ENCODE measurements around the gene SLC25A22. TPM values are rescaled to one million over a fixed set of nuclear protein-coding genes. Genes with fewer than 3 reads are reported as not detected.

Gene SLC25A22
- total and polyA plus RNA-seq, 9 of the 15 experiments (the other 6 are each of a cell fraction or from before 2014, with no cell fraction given): 0.41 to 55.4 (median 11.4) TPM

GRCh38 chr11:783581-784015, 14.5 kb downstream of the SLC25A22 start (continued):
- TF ChIP-seq RAD21 (CRISPR knock-in tag; conservative IDR thresholded peaks at IDR 0.05 in 1 of 2, IDR thresholded peaks at IDR 0.05 in 1 of 2) (peak in 1 of 2 experiments; percentile 38; a peak in 1 of 4 replicates), SMC3 (conservative IDR thresholded peaks at IDR 0.05; ENCODE audit: insufficient read depth, low read depth, low read length) (0 out of 2 replicates have a peak, but pooled peaks have one; percentile 16)

- H2AFZ ChIP-seq (ENCODE audit: low read depth, low read length): no peak overlapping the region
- no peaks in the 10 kb centered on the region for H4K20me1 ChIP-seq (replicated peaks; ENCODE audit: control insufficient read depth, insufficient read depth, low read length)
- ATAC-seq (no peak), DNase-seq (ENCODE audit: extremely low read depth in 1 of 4, low spot score in 3 of 4) (no peak), FAIRE-seq (no peak)
- in situ Hi-C loops (cut with MboI) (no loop called here), intact Hi-C loops (cut with micrococcal nuclease) (no loop called here)
- H3K36me3 ChIP-seq (ENCODE audit: control insufficient read depth, insufficient read depth, low read length): peaks cover 16% of the 10 kb centered on the region; the same call in 2 of the 3 replicates
- H3K27me3 ChIP-seq (ENCODE audit: control insufficient read depth in 2 of 2, insufficient read depth in 2 of 2, low read length in 2 of 2): no peaks in the 10 kb centered on the region
- ChIA-PET CTCF (ENCODE audit: low intra/inter-chr PET ratio) (no interaction called here), POLR2A (interaction anchor here (1.6 kb wide), 1 partner anchor 11 kb away, joined by 4 read pairs; no protein-coding TSS in a partner anchor)
- H3K4me3 ChIP-seq: no peak overlapping the region
- H3K4me2 ChIP-seq (ENCODE audit: insufficient read depth, low read length): no peak overlapping the region
- 75% methylated on average over 35 of the region's 36 CpGs for WGBS (ENCODE audit: insufficient coverage, low coverage, missing lambda C conversion rate)
- BruUV-seq (replicated peaks): no TSS peak
- H3K4me1 ChIP-seq (replicated peaks in 1 of 2; ENCODE audit: control insufficient read depth in 2 of 2, insufficient read depth in 2 of 2, low read length in 2 of 2): peaks cover 7 to 71% of the 10 kb centered on the region in 2 experiments
- peak overlapping the region in 1 of 2 experiments; percentile 85; a peak in 2 of 4 replicates for H3K9ac ChIP-seq (ENCODE audit: insufficient read depth in 1 of 2, low read depth in 2 of 2, low read length in 2 of 2)
- H3K9me3 ChIP-seq (replicated peaks; ENCODE audit: control insufficient read depth, insufficient read depth, low read depth, low read length): no peaks in the 10 kb centered on the region
- H3K27ac ChIP-seq (ENCODE audit: extremely low read depth, low read depth, low read length): no peak overlapping the region
- peaks cover 16% of the 10 kb centered on the region for H3K79me2 ChIP-seq (ENCODE audit: control insufficient read depth, insufficient read depth, low read length)
- no peaks in the 10 kb centered on the region for H3K9me1 ChIP-seq (ENCODE audit: control insufficient read depth, insufficient read depth, low read length)
- TF ChIP-seq ATF2 (CRISPR knock-in tag; IDR thresholded peaks at IDR 0.05) (no peak), CXXC5 (CRISPR knock-in tag; IDR thresholded peaks at IDR 0.05) (no peak), ZNF589 (CRISPR knock-in tag; IDR thresholded peaks at IDR 0.05; ENCODE audit: low read depth) (no peak), ATF3 (IDR thresholded peaks at IDR 0.05) (no peak), ATF3 (CRISPR knock-in tag; conservative IDR thresholded peaks at IDR 0.05) (no peak), TFAP4 (CRISPR knock-in tag; IDR thresholded peaks at IDR 0.05; ENCODE audit: borderline replicate concordance) (no peak), C11orf30 (IDR thresholded peaks at IDR 0.05; ENCODE audit: low read depth) (no peak), HDGF (IDR thresholded peaks at IDR 0.05) (no peak), HDAC2 (IDR thresholded peaks at IDR 0.05) (no peak), FOXP1 (CRISPR knock-in tag; IDR thresholded peaks at IDR 0.05) (no peak), MAX (CRISPR knock-in tag; IDR thresholded peaks at IDR 0.05) (0 out of 2 replicates have a peak, but pooled peaks have one; percentile 29), MXI1 (IDR thresholded peaks at IDR 0.05; ENCODE audit: low read depth, low read length) (no peak), PREB (CRISPR knock-in tag; IDR thresholded peaks at IDR 0.05) (no peak)
Observed at GRCh38 chr11:782264-783174, 15.6 kb downstream of the SLC25A22 start.

Data from K562 (cell line).